Calu3 (cell line): ENCODE data around the gene MBTD1. TPM values are rescaled to one million over a fixed set of nuclear protein-coding genes. Genes with fewer than 3 reads are reported as not detected.
"Not testable (repeated sequence)": the region's sequence is repeated elsewhere in the genome, so short reads cannot be mapped to it uniquely, and the experiment has no call there.

Experiments used
- Bru-seq: library from RNA; stranded (reverse); fragments of 400-500 nt; gene quantifications from one replicate; lab custom pipeline; 2021; lab: Mats Ljungman, UMichigan
- BruChase-seq, 2 experiments: library from RNA; stranded (reverse); fragments of 400-500 nt; gene quantifications; one replicate each; lab custom pipeline; 2021; lab: Mats Ljungman, UMichigan
- BruUV-seq: library from RNA; stranded (reverse); fragments of 400-500 nt; replicated peaks from 2 replicates; lab custom pipeline; 2021; lab: Mats Ljungman, UMichigan
- CTCF ChIA-PET: fragments of 300-600 bp; sonication (Branson Sonifier 250); formaldehyde crosslinking; loops from one replicate; lab custom pipeline; 2022; ENCODE audit warnings: antibody characterized with exemption; lab: Charles Lee
- DNase-seq: peaks from one replicate; pipeline ENCODE4 v3.0.0; 2022
- H3K27ac Mint-ChIP-seq: one replicate; pipeline ENCODE4 v1.8.0; 2022; ENCODE audit warnings: mixed read lengths; ENCODE audit not compliant: unreplicated experiment
- H3K27me3 Mint-ChIP-seq: one replicate; pipeline ENCODE4 v1.8.0; 2022; ENCODE audit warnings: mixed read lengths; ENCODE audit not compliant: unreplicated experiment
- H3K36me3 Mint-ChIP-seq: one replicate; pipeline ENCODE4 v1.8.0; 2022; ENCODE audit warnings: mild to moderate bottlenecking, moderate library complexity, mixed read lengths; ENCODE audit not compliant: insufficient read depth, unreplicated experiment
- H3K4me1 Mint-ChIP-seq: one replicate; pipeline ENCODE4 v1.8.0; 2022; ENCODE audit warnings: mild to moderate bottlenecking, low read depth, mixed read lengths; ENCODE audit not compliant: unreplicated experiment
- H3K4me3 Mint-ChIP-seq: one replicate; pipeline ENCODE4 v1.8.0; 2022; ENCODE audit warnings: mild to moderate bottlenecking, low read depth, moderate library complexity, mixed read lengths; ENCODE audit not compliant: unreplicated experiment
- H3K9me3 Mint-ChIP-seq: one replicate; pipeline ENCODE4 v1.8.0; 2022; ENCODE audit warnings: low read depth, mixed read lengths; ENCODE audit not compliant: unreplicated experiment
- CTCF ChIP-seq: fragments of 200-600 bp; IDR thresholded peaks from one replicate; pipeline ENCODE4 v1.8.0; 2022; ENCODE audit warnings: antibody characterized with exemption; ENCODE audit not compliant: unreplicated experiment
- intact Hi-C: fragments of 100-400 bp; cut with micrococcal nuclease; formaldehyde crosslinking; loops from one replicate; pipeline ENCODE4 v1.10.0; 2022; ENCODE audit not compliant: unreplicated experiment
- long read RNA-seq: library from polyadenylated mRNA; stranded (forward); transcript quantifications from one replicate; pipeline ENCODE4 v2.0.0, GENCODE V29; 2022
- total RNA-seq: library from RNA; stranded (reverse); gene quantifications from 2 replicates; pipeline ENCODE4 v1.2.3, GENCODE V29; 2022

The MBTD1 gene
- total RNA-seq (35.6 and 38.4 TPM in 2 replicates), Bru-seq, nascent RNA (percentile 94 among the genes with signal in this experiment), BruChase-seq, experiment 1, labeled RNA remaining after a 6-hour chase (percentile 84 among the genes with signal in this experiment), BruChase-seq, experiment 2, labeled RNA remaining after a 2-hour chase (percentile 91 among the genes with signal in this experiment)
- long read RNA-seq, partial matches to known transcripts = 0 of 2 reads
- long read RNA-seq, other reads (novel, unspliced or antisense) = 2 of 2 reads

- BruUV-seq = no TSS peak
- no peak for TF ChIP-seq CTCF
- Mint-ChIP-seq H3K27me3 (no peaks in the 10 kb centered on the region), H3K27ac (peak within 1 kb of the TSS; percentile 98), H3K4me1 (peaks cover 64% of the 10 kb centered on the region), H3K9me3 (no peaks in the 10 kb centered on the region), H3K4me3 (peak within 1 kb of the TSS; percentile 87), H3K36me3 (peaks cover 77% of the 10 kb centered on the region)
- CTCF ChIA-PET = no interaction called here
- intact Hi-C loops = loop anchor here (5.0 kb wide), 1 partner anchor 82 kb away; no protein-coding TSS in a partner anchor
- DNase-seq = peak; percentile 97
Measured at GRCh38 chr17:51259564-51260236, at the start of gene MBTD1. Gene MBTD1 (minus strand): TSS chr17:51260049. CDS start chr17:51225161, 34,888 bp downstream.

GRCh38 chr17:51305182-51305581, 45.3 kb upstream of the MBTD1 start:
- CTCF ChIA-PET = interaction anchor here (0.7 kb wide), 1 partner anchor 117 kb away, joined by 3 read pairs; no protein-coding TSS in a partner anchor
- DNase-seq = no peak
- H3K9me3 Mint-ChIP-seq = peaks cover 17% of the 10 kb centered on the region
- intact Hi-C loops = no loop called here
- H3K4me1 Mint-ChIP-seq = no peaks in the 10 kb centered on the region
- H3K27me3 Mint-ChIP-seq = peaks cover 40% of the 10 kb centered on the region
- no peaks in the 10 kb centered on the region for H3K36me3 Mint-ChIP-seq
- no TSS peak for BruUV-seq
- H3K4me3 Mint-ChIP-seq = no peak overlapping the region
- no peak overlapping the region for H3K27ac Mint-ChIP-seq
- TF ChIP-seq CTCF = no peak

- no peaks in the 10 kb centered on the region for H3K9me3 Mint-ChIP-seq
- H3K27ac Mint-ChIP-seq = no peak overlapping the region
- no peak for DNase-seq
- H3K27me3 Mint-ChIP-seq = no peaks in the 10 kb centered on the region
- CTCF ChIA-PET = interaction anchor here (1.0 to 1.9 kb wide), 2 partner anchors 21 to 72 kb away, joined by 5 to 13 read pairs; no protein-coding TSS in a partner anchor
- BruUV-seq = TSS peak; percentile 7
- no peak overlapping the region for H3K4me3 Mint-ChIP-seq
- no peaks in the 10 kb centered on the region for H3K4me1 Mint-ChIP-seq
- no peak for TF ChIP-seq CTCF
- intact Hi-C loops = loop anchor here (1.0 kb wide), 1 partner anchor 236 kb away; no protein-coding TSS in a partner anchor
- peaks cover 6% of the 10 kb centered on the region for H3K36me3 Mint-ChIP-seq
Measured at GRCh38 chr17:51299859-51300258, 40.0 kb upstream of the MBTD1 start.

- H3K27me3 Mint-ChIP-seq = no peaks in the 10 kb centered on the region
- CTCF ChIA-PET = interaction anchor here (0.6 to 2.0 kb wide), 7 partner anchors 10 to 783 kb away, joined by 3 to 13 read pairs (median 5); no protein-coding TSS in a partner anchor
- H3K27ac Mint-ChIP-seq = no peak overlapping the region
- DNase-seq = peak; percentile 38
- peaks cover 11% of the 10 kb centered on the region for H3K36me3 Mint-ChIP-seq
- H3K4me3 Mint-ChIP-seq = no peak overlapping the region
- no peaks in the 10 kb centered on the region for H3K9me3 Mint-ChIP-seq
- no TSS peak for BruUV-seq
- intact Hi-C loops = loop anchor here (1.0 kb wide), 1 partner anchor 238 kb away; no protein-coding TSS in a partner anchor
- no peaks in the 10 kb centered on the region for H3K4me1 Mint-ChIP-seq
- TF ChIP-seq CTCF = peak; percentile 68
Measured at GRCh38 chr17:51298508-51299371, 38.9 kb upstream of the MBTD1 start.

- H3K4me1 Mint-ChIP-seq, DNase-seq, H3K9me3 Mint-ChIP-seq, H3K4me3 Mint-ChIP-seq, intact Hi-C loops, CTCF ChIA-PET, H3K27me3 Mint-ChIP-seq, H3K27ac Mint-ChIP-seq, BruUV-seq: not testable (repeated sequence)
- peaks cover 38% of the 10 kb centered on the region for H3K36me3 Mint-ChIP-seq
Measured at GRCh38 chr17:51294338-51294737, 34.5 kb upstream of the MBTD1 start.
